HG03196 (cell line): ENCODE results near the gene ZNF581.

Experiments used
- ATAC-seq: cut with Tn5 transposase; IDR thresholded peaks from one replicate; pipeline ENCODE4 v1.9.1; 2021; ENCODE audit not compliant: unreplicated experiment

The ZNF581 gene, protein sequence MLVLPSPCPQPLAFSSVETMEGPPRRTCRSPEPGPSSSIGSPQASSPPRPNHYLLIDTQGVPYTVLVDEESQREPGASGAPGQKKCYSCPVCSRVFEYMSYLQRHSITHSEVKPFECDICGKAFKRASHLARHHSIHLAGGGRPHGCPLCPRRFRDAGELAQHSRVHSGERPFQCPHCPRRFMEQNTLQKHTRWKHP

GRCh38 chr19:55643003-55643886 lies at the start of gene ZNF581:
ZNF581 (plus strand) TSS chr19:55643649; CDS start chr19:55644572, 923 bp downstream.
- ATAC-seq: no peak

DNA sequence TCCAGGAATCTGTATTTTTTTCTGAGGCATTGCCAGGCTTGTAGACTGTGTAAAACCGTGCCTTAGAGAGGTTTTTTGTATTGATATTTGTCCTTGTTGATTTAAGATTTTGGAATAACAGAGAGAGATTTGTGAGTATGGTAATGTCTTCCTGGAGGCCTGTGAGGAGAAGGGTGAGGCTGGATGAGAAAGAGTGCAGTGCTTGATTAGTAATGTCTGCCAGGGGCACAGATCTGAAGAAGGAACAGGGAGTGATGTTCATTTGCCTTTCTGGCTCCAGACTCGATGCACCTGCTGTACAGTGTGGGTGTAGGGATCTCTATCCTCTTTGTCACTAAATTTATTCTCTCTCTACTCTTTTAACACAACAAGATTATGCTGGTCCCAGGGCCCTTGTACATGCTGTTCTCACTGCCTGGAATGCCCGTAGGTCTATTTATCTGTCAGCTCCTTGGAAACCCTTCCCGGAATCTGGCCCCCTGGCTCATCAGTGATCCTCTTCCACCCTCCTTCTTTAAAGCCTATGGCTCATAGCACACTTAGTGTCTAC lies 48.4 kb upstream of the ZNF581 start:
- ATAC-seq: no peak

- no peak for ATAC-seq
Observed at GRCh38 chr19:55596304-55596703, 47.1 kb upstream of the ZNF581 start.

GRCh38 chr19:55597501-55597921 lies 45.9 kb upstream of the ZNF581 start:
- no peak for ATAC-seq

- no peak for ATAC-seq
Observed at GRCh38 chr19:55598034-55598433, 45.4 kb upstream of the ZNF581 start.

DNA sequence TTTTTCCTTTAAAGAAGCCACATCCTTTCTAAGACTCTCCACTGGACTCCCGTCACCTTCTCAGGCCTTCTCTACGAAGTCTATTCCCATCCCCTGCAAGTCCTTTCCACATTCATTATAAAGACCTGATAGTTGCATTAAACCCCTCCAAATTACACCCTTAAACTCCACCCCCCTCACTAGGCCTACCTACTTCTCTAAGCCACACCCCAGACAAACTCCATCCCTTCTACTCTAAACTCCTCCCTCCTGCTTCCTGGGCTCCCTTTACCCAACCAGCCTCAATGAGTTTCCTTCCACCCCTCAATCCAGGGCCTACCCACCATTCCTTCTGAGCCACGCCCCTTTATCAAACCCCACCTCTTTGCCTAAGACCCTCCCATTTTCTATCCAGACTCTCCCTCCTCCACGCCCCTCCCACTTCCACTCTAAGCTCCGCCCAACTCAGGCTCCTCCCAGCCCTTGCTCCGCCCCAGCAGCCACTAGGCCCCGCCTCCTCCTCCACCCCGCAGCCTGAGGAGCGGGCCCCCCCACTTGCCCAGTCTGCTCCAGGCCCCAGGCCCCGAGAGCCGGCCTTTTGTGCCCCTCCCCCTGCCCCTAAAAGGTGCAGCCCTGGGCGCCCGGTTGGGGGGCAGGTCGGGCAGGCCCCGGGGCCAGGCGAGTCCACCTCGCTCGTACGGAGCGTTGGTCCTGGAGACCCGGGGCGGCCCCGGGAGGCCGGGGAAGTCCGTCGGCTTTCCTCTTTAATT lies 44.6 kb upstream of the ZNF581 start:
- peak; percentile 43 for ATAC-seq

DNA sequence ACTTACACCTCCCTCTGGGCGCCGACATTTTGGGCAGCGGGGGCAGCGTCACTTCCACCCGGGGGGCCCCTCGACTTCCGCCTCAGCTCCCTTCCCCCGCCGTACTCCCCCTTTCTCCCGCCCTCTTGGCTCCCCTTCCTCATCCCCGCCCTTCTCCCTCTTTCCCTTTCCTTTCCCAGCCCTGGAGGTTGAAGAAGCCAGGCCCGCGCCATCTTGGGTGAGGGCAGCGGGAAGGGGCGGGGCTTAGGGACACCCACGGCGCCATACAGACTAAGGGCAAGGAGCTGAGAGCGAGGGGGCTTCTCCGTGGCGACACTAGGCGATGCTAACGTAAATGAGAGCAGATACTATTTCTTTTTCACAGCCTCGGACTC lies 44.0 kb upstream of the ZNF581 start, which contains the start of gene FIZ1:
FIZ1 (minus strand) TSS at position 50 of the 374 bp plus-strand sequence. CDS start 1,652 bp downstream, outside the sequence.
- ATAC-seq: peak; percentile 49

DNA sequence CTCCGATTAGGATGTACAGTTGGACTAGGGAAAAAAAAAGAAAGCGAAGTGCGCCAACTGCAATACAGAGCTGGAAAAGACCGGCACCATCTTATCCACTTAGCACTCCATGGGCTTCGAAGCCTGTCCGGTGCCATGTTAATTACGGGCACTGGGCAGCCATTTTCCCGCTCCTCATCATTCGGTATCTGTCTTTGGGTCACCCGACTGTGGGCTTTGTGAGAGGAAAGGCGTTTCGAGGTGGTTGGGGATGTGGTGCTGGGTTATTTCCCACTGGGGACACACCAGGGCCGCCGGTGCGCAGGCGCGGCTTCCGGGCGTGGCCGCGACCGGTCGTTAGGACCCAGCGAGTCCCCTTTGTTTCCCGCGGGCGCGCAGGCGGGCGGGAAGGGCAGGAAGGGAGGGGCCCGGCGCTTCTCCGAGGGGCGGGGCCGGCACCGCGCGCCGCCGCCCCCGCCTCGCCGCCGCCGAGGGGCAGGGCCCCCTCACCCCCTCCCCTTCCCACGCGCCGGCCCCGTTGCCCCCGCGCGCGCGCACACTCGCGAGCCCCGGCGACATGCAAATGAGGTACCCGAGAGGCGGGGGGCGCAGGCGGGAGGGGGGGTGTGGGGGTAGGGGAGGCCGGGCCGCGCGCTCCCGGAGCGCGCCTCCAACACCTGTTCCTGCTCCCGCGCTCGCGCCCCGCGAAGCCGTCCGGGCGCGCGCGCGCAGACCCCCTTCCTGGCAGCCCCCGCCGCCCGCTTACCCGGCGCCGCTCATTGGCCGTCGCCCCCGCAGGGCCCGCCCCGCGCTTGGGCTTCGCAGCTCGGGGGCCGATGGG lies 43.4 kb upstream of the ZNF581 start, which contains the start of gene ZNF524:
ZNF524 (plus strand) TSS at position 447 of the 820 bp plus-strand sequence. CDS start 1,825 bp downstream, outside the sequence.
- peak; percentile 42 for ATAC-seq

GRCh38 chr19:55600662-55601028 lies 42.8 kb upstream of the ZNF581 start:
- ATAC-seq: no peak

- no peak for ATAC-seq
Observed at GRCh38 chr19:55601084-55601483, 42.4 kb upstream of the ZNF581 start.

DNA sequence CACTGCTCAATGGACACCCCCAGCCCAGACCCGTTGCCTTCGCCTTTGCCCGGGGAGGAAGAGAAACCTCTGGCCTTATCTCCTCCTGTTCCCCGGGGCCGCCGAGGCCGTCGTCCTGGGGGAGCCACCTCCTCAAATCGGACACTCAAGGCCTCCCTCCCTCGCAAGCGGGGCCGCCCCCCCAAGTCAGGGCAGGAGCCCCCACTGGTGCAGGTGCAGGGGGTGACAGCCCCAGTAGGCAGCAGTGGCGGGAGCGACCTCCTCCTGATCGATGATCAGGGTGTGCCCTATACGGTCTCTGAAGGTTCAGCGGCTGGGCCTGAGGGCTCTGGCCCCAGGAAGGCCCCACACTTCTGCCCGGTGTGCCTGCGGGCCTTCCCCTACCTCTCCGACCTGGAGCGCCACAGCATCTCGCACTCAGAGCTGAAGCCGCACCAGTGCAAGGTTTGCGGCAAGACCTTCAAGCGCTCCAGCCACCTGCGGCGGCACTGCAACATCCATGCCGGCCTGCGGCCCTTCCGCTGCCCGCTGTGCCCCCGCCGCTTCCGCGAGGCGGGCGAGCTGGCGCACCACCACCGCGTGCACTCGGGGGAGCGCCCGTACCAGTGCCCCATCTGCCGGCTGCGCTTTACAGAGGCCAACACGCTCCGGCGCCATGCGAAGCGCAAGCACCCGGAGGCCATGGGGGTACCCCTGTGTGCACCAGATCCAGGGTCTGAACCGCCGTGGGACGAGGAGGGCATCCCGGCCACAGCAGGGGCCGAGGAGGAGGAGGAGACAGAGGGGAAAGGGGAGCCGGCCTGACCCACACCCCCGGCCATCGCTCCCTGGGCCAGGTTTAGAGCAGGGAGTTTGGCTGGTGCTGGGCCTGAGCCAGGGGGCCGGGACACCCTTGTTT lies 41.1 kb upstream of the ZNF581 start:
- ATAC-seq: no peak

- no peak for ATAC-seq
Observed at GRCh38 chr19:55603115-55603514, 40.3 kb upstream of the ZNF581 start.

DNA sequence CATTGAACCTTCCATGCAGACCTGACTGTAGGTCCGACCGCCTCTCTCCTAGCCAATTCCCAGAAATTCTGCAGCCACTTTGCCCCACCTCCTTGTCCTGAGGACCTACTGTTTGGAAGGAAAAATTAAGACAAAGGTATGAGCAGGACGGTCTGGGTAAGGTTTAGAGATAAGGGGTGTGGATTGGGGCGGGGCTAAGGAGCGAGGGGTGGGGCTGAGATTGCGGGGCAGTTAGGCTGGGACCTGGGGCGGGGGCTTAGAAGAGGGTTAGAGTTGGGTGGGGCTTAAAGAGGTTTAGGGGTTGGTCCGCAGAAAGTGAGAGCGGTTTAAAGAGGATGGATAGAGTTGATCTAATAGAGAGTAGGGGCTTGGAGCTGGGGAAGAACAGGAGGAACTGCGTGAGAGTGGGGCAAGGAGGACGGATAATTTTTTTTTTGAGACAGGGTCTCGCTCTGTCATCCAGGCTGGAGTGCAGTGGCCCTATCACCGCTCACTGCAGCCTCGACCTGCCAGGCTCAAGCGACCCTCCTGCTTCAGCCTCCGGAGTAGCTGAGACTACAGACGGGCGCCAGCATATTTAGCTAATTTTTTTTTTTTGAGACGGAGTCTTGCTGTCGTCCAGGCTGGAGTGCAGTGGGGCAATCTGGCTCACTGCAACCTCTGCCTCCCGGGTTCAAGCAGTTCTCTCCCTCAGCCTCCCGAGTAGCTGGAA lies 39.7 kb upstream of the ZNF581 start:
- ATAC-seq: no peak

DNA sequence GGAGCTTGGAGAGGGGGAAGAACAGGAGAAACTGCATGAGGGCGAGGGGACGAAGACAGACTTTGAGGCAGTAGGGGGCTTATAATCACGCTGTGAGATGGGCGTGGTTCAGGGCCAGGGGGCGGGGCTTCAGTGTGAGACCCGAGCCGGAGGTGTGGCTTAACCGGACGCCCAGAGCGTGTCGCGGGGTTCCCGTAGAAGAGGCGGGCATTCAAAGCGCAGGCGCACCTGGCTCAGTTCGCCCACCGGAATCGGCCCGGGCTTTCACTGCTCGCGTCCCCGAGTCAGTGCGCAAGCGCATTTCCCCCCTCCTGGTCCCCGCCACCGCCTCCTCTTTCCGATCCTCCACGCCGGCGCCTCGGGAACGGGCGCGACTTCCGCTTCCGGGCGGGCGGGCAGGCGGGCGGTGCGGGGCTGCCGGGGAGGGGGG lies 38.2 kb upstream of the ZNF581 start:
- ATAC-seq: peak; percentile 62

DNA sequence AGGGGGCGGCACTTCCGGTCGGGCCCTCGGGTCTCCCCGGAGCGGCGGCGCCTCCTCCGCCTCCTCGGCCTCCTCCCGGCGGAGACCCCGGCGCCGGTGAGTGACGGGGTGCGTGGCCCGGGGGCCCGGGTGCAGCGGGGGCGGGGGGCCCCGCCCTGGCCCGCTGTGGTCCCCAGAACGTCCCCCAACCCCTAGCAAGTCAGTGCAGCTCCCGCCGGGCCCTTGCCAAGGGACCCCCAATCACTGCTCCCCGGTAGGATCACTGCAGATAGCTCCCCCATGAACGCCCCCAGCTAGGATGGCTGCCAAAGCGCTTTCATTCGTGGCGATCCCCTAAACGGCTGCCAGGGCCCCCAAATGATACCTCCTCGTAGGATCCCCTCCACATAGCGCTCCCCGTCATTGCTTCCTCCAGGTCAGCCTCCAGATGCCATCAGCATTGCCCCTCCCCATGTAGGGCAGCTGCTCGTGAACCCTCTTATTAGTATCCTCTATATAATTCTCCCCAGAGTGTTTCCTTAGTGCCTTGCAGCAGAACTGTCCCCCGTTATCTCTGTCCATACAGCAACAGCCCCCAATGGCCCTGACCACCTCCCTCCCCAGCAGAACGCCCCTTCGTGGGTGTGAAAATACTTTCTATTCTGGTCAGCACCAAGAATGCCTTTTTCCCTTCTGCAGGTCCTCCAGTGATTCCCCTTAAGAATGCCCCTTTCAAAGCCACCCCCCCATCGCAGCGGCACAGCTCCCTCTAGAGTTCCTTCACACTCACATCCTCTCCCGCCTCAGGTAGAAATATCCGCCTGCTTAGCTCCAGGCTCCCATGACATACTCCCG lies 37.6 kb upstream of the ZNF581 start, which contains the start of gene ZNF865:
ZNF865 (plus strand) TSS at position 11 of the 834 bp plus-strand sequence. CDS start 7,972 bp downstream, outside the sequence.
- peak; percentile 34 for ATAC-seq

DNA sequence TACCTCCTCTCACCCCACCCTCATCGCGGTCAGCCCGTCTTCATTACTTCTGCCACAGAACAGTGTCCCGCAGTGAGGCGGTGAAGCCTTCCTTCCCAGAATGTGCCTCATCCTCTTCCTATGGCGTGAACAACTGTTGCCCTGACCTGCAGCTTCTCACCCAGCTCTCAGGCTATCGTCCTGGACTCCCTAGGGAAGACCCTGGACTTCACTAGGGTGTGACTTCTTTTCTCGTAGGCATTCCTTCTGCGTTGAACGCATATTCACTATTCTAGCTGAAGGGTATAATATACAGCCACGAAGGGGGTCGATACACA lies 37.0 kb upstream of the ZNF581 start:
- ATAC-seq: no peak

DNA sequence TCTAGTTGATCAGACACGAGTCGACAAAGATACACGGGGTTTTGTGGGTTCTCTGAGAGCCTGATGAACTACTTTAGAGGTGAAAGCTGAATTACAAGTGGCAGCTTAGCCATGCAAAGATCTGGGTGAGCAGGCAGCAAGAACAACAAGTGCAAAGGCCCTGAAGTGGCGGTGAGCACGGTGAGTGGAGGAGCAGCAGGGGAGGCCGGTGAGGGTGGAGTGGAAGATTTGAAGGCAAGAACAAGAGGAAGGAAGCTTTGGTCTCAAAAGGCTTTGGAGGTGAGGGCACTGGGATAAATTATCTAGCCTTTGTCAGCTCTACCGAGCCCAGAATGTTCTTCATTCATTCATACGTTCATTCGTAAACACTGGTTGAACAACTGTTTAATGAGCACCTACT lies 36.6 kb upstream of the ZNF581 start:
- ATAC-seq: no peak

GRCh38 chr19:55609326-55609725 lies 34.1 kb upstream of the ZNF581 start:
- ATAC-seq: no peak
